Uterus (tissue), 4 donors: ENCODE measurements around the gene PPM1H. TPM values are rescaled to one million over a fixed set of nuclear protein-coding genes. Genes with fewer than 3 reads are reported as not detected.

Experiments
- DNase-seq, 2 donors: peaks; one replicate each; pipeline ENCODE4 v3.0.0-alpha.2; 2019 to 2020
- H3K27ac ChIP-seq, 2 donors: fragments of 200-600 bp; sonication (generic); 1 replicate in 1 of 2; 2 replicates in 1 of 2; pipeline ENCODE4 v1.5.1; 2016 to 2018
- H3K27me3 ChIP-seq, 2 donors: fragments of 200-600 bp; sonication (generic); one replicate each; pipeline ENCODE4 v1.5.1; 2018 to 2019; ENCODE audit warnings: control low read depth in 1 of 2
- H3K36me3 ChIP-seq, 2 donors: fragments of 200-600 bp; sonication (generic); one replicate each; pipeline ENCODE4 v1.5.1; 2019; ENCODE audit warnings: control low read depth in 1 of 2
- H3K4me1 ChIP-seq, 2 donors: fragments of 200-600 bp; sonication (generic); one replicate each; pipeline ENCODE4 v1.5.1; 2018 to 2019; ENCODE audit warnings: control low read depth in 1 of 2
- H3K4me3 ChIP-seq, 2 donors: fragments of 200-600 bp; sonication (generic); 1 replicate in 1 of 2; 2 replicates in 1 of 2; pipeline ENCODE4 v1.5.1; 2018 to 2019; ENCODE audit warnings: mild to moderate bottlenecking in 1 of 2
- H3K9me3 ChIP-seq, 2 donors: fragments of 200-600 bp; sonication (generic); one replicate each; pipeline ENCODE4 v1.5.1; 2019; ENCODE audit warnings: control low read depth in 1 of 2
- POLR2A ChIP-seq, 2 donors: fragments of 450-650 bp; IDR thresholded peaks; one replicate each; pipeline ENCODE4 v1.6.1; 2016; ENCODE audit warnings: antibody characterized with exemption in 2 of 2, mild to moderate bottlenecking in 1 of 2, moderate library complexity in 1 of 2
- intact Hi-C: fragments of 100-400 bp; cut with DNase I; formaldehyde crosslinking; loops from one replicate; pipeline ENCODE4 v1.15.1; 2023; ENCODE audit warnings: low total_unique reads
- total RNA-seq, 4 donors: library from RNA; depleted of rRNA in 3 of 4; stranded (reverse); fragments of >200 nt in 3 of 4; gene quantifications; one replicate each; pipeline versions ENCODE4 v1.1.0 to v1.2.4, GENCODE V29; 2014 to 2023
- TF ChIP-seq, protein P1 (sequence below), 4 experiments: fragments of 200-600 bp in 2 of 4; fragments of 450-650 bp in 2 of 4; sonication (generic) in 2 of 4; IDR thresholded peaks; one replicate each; pipeline ENCODE4 v1.5.1; 2016 to 2019; ENCODE audit warnings: antibody characterized with exemption in 4 of 4, mild to moderate bottlenecking in 2 of 4, moderate library complexity in 1 of 4
- donor health status: DM: yes; HTN: yes; CAD: no.

Gene PPM1H
- total RNA-seq, 4 donors from 2014 or later: 2.0 to 24.1 (median 6.6) TPM

DNA sequence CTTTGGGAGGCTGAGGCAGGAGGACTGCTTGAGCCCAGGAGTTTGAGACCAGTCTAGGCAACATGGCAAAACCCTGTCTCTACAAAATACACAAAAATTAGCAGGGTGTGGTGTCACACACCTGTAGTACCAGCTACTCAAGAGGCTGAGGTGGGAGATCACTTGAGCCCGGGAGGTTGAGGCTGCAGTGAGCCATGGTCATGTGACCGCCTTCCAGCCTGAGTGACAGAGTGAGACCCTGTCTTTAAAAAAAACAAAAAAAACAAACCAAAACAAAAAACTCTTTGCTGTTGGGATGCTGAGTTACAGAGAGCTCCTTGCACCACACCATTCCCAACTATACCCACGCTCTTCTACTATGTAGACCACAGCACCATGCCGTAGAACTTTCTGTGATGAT, 221.2 kb downstream of the PPM1H start:
- no peaks in the 10 kb centered on the region for H3K36me3 ChIP-seq
- no peak for DNase-seq
- H3K4me1 ChIP-seq: peaks cover 0 to 14% of the 10 kb centered on the region in 2 donors
- H3K27ac ChIP-seq: peak overlapping the region; percentile 44 to 66
- TF ChIP-seq POLR2A (IDR thresholded peaks at IDR 0.05): no peak
- no peaks in the 10 kb centered on the region for H3K9me3 ChIP-seq
- no peaks in the 10 kb centered on the region for H3K27me3 ChIP-seq
- intact Hi-C loops: no loop called here
- no peak overlapping the region for H3K4me3 ChIP-seq

DNA sequence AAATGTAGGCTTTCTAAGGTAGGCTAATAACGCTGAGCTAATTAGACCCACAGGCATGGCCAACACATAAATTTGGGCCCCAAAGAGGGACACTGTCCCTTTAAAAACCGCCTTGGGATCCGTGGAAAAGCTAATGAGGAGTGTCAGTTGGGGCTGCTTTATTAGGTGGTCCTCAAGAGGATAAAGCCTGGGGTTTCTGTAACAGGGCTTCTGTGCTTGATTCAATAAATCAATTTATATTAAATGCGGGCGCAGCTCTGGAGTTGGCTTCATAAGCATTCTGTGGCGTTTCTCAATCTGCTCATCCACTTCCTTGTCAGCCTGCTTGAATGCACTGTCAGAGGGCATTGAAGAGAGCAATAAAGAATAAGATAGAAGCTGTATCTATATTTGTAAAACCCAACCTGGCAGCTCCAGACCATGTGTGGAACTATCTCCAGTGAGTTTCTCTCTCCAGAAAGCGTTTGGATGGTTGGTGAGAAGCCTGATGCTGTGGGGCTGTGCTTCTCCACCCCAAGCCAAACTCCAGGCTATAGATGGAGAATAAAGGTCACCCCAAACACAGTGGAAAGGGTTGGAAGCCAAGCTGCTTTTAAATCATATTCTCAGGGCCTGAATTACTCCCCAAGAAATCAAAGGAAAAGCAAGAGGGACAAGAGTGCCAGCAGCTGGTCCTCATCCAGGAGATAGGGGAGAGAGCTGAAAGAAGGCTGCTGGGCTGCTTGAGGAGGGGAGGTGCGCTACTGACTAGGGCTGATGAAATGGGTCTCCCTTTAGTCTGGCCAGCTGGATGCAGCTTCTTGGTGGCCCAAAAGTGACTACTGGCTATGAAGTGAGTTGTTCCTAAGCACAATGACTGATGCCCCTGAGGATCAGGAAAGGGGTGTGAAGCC, 222.0 kb downstream of the PPM1H start:
- Histone ChIP-seq H3K27me3 (no peaks in the 10 kb centered on the region), H3K36me3 (no peaks in the 10 kb centered on the region), H3K27ac (peak overlapping the region in 1 of 2 donors; percentile 66), H3K4me1 (peaks cover 0 to 14% of the 10 kb centered on the region in 2 donors), H3K4me3 (no peak overlapping the region), H3K9me3 (no peaks in the 10 kb centered on the region)
- no peak for DNase-seq
- intact Hi-C loops: no loop called here
- TF ChIP-seq POLR2A (IDR thresholded peaks at IDR 0.05): no peak
- TF ChIP-seq, protein P1, sequence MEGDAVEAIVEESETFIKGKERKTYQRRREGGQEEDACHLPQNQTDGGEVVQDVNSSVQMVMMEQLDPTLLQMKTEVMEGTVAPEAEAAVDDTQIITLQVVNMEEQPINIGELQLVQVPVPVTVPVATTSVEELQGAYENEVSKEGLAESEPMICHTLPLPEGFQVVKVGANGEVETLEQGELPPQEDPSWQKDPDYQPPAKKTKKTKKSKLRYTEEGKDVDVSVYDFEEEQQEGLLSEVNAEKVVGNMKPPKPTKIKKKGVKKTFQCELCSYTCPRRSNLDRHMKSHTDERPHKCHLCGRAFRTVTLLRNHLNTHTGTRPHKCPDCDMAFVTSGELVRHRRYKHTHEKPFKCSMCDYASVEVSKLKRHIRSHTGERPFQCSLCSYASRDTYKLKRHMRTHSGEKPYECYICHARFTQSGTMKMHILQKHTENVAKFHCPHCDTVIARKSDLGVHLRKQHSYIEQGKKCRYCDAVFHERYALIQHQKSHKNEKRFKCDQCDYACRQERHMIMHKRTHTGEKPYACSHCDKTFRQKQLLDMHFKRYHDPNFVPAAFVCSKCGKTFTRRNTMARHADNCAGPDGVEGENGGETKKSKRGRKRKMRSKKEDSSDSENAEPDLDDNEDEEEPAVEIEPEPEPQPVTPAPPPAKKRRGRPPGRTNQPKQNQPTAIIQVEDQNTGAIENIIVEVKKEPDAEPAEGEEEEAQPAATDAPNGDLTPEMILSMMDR (IDR thresholded peaks at IDR 0.05): no peak

DNA sequence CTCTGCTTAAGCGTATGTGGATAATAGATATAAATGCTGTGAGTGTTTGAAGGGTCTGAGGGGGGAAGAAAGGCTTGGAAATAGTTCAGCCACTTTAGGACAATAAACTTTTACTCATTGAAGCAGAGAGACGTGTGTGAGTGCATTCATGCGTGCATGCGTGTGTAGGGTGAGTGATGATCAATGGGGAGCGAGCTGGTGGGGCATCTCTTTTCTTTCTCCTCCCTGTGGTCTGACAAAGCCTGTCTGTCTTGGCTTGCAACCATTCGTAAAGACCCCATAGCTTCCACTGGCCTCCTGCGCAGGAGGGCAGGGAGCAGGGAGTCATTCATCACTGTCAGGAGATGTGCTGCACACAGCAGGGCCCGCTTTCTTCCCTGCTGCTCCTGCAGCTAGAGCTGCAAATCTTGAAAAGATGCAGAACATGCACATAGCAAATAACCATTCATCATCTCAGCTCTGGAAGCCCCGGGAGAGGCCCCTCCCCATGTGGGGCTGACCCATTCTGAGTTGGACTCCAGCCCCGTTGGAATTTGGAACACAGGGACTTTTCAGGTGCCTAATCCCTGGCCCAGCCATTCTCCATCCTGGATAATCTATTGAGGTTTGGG, 223.2 kb downstream of the PPM1H start:
- H3K9me3 ChIP-seq: no peaks in the 10 kb centered on the region
- intact Hi-C loops: no loop called here
- no peaks in the 10 kb centered on the region for H3K27me3 ChIP-seq
- H3K36me3 ChIP-seq: no peaks in the 10 kb centered on the region
- H3K27ac ChIP-seq: no peak overlapping the region
- H3K4me1 ChIP-seq: peaks cover 0 to 14% of the 10 kb centered on the region in 2 donors
- no peak for TF ChIP-seq POLR2A (IDR thresholded peaks at IDR 0.05)
- TF ChIP-seq, protein P1 (IDR thresholded peaks at IDR 0.05): no peak
- no peak overlapping the region for H3K4me3 ChIP-seq
- DNase-seq: no peak

DNA sequence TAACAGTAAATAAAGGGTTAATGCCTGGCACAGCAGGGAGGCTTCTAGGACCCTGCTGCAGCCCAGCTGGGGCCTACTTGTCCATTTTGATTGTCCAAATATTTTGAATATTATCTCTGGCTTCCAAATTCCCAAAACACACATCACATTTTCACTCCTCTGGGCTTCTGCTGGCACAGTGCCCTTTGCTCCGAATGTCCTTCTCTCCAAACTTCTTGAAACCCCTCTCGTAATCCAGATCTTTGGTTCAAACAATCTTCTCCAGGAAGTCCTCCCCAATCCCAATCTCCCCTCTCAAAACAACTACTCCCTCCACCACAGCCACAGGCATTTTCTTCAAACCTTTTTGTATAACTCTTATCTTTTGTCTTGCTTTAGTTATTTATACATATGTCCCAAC, 225.6 kb downstream of the PPM1H start:
- Histone ChIP-seq H3K36me3 (no peaks in the 10 kb centered on the region), H3K4me1 (peaks cover 0 to 8% of the 10 kb centered on the region in 2 donors), H3K27me3 (no peaks in the 10 kb centered on the region), H3K9me3 (no peaks in the 10 kb centered on the region), H3K27ac (no peak overlapping the region), H3K4me3 (no peak overlapping the region)
- no peak for TF ChIP-seq POLR2A (IDR thresholded peaks at IDR 0.05)
- TF ChIP-seq, protein P1 (IDR thresholded peaks at IDR 0.05): no peak
- no peak for DNase-seq
- intact Hi-C loops: no loop called here

DNA sequence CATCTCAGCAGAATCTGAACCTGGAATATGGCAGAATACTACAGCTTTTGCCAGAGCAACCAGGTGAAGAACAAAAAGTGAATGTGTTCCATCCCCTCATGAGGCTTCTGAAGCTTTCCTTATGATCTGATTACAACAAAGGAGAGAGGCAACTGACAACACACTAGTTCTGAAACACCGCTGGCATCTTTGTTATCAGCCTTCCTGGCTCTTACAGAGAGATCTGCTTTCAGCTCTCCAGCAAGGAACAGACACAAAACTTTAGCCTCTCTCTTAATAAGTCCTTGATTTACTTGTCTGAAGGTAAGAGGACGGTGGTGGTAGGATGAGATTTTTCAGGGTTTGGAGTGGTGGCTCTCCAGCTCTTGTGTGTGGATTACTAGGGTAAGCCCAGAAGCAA, 227.0 kb downstream of the PPM1H start:
- intact Hi-C loops: no loop called here
- TF ChIP-seq, protein P1 (IDR thresholded peaks at IDR 0.05): no peak
- TF ChIP-seq POLR2A (IDR thresholded peaks at IDR 0.05): no peak
- H3K4me1 ChIP-seq: peaks cover 0 to 16% of the 10 kb centered on the region in 2 donors

More for the DNA sequence above, 227.0 kb downstream of the PPM1H start:
- no peaks in the 10 kb centered on the region for H3K36me3 ChIP-seq
- H3K4me3 ChIP-seq: no peak overlapping the region
- H3K9me3 ChIP-seq: no peaks in the 10 kb centered on the region
- no peak for DNase-seq
- H3K27ac ChIP-seq: no peak overlapping the region
- H3K27me3 ChIP-seq: no peaks in the 10 kb centered on the region
